GM12874 (cell line): ENCODE measurements around the gene APBA2.

Source experiments
- CTCF ChIP-seq: IDR thresholded peaks from 2 replicates; pipeline ENCODE4 v1.5.1; 2011; ENCODE audit warnings: low read depth, mild to moderate bottlenecking, control low read depth, low read length, moderate library complexity; ENCODE audit not compliant: insufficient read depth

Gene APBA2

DNA sequence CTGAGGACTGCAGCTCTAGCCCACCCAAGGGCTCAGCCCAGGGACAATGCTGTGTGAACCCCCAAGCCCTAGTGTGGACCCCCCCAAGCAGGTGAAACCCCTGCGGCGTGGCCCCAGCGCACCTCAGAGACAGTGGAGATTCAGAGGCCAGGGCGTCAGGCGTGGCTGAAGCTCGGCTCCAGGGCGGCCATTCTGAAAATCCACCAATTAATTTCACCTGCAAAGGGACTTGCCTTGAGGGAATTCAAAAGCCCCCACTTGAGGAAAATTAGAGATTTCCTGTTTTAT, 235.5 kb downstream of the APBA2 start:
- no peak for TF ChIP-seq CTCF

DNA sequence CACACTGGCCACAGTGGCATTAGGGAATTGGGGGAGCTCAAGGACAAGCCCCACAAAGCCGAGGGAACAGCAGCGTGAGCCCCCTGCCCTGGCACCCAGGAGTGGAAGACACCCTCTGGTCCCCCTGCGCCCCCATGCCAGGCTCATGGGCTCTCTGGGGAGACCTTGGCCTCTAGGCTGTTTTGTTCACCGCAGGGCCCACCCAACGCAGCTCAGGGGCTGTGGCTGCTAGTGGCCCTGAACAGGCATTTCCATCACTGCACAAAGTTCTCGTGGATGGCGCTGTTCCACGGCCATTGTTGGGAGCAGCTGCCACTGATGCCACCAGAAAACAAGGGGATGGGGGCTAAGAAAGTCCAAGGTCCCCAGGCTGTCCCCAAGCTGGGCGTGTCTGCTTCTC, 236.1 kb downstream of the APBA2 start:
- no peak for TF ChIP-seq CTCF

DNA sequence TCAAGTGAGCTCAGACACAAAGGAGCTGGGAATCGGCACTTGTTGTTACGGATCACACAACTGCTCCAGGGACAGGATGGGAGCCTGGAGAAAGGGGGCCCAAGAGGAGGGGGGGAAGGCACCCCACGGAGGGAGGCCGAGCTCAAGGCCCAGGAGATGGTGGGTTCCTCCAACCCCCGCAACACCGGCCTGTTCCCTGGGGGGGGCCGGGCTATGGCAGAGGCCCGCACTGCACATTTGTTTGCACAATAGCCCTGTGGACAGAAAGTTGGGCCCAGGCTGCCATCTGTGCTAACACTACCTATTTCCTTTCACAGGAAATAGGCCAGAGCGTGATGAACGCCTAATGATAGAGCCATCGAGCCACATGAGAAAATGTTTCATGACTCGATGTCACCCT, 236.7 kb downstream of the APBA2 start:
- TF ChIP-seq CTCF = no peak

GRCh38 chr15:29123171-29123570, 237.4 kb downstream of the APBA2 start:
- no peak for TF ChIP-seq CTCF

DNA sequence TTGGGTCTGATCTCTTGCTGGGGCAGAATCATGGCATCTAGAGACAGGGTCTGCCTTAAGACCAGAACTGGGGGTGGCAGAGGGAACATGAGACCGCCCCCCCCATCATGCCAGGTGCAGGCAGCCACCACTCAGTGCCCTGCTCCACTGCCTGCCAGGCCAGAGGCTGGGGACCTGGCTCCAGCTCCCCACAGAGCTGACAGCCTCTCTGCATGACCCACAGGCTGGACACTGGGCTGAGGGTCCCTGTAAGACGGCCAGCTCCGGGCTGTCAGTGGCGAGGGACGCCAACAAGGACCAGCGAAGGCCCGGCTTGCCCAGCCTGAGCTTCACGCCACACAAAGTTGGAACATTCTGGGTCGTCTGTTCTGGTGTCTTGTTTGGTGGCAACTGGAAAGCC, 238.2 kb downstream of the APBA2 start:
- TF ChIP-seq CTCF = no peak

- TF ChIP-seq CTCF = no peak
Observed at GRCh38 chr15:29124581-29125381, 239.0 kb downstream of the APBA2 start.

- no peak for TF ChIP-seq CTCF
Observed at GRCh38 chr15:29125382-29126207, 239.8 kb downstream of the APBA2 start.
